Prostate gland (tissue), 2 donors: ENCODE data around the gene FBLIM1. TPM values are rescaled to one million over a fixed set of nuclear protein-coding genes. Genes with fewer than 3 reads are reported as not detected.
"Not testable (repeated sequence)": the region's sequence is repeated elsewhere in the genome, so short reads cannot be mapped to it uniquely, and the experiment has no call there.

Experiments used
- DNase-seq: peaks from one replicate; pipeline ENCODE4 v3.0.0-alpha.2; 2019; ENCODE audit warnings: low spot score
- H3K27ac ChIP-seq, 2 donors: fragments of 200-600 bp; sonication (generic); 2 replicates each; pipeline ENCODE4 v1.5.1; 2017 to 2019
- H3K27me3 ChIP-seq: fragments of 200-600 bp; sonication (generic); replicated peaks from 2 replicates; pipeline ENCODE4 v1.5.1; 2019; ENCODE audit not compliant: insufficient read depth
- H3K36me3 ChIP-seq, 2 donors: fragments of 200-600 bp; sonication (generic); 1 replicate in 1 of 2; 2 replicates in 1 of 2; pipeline versions ENCODE4 v1.5.1 to v1.8.1; 2017 to 2019
- H3K4me1 ChIP-seq: fragments of 200-600 bp; sonication (generic); replicated peaks from 2 replicates; pipeline ENCODE4 v1.5.1; 2019
- H3K4me3 ChIP-seq, 2 donors: fragments of 200-600 bp; sonication (generic); 2 replicates each; pipeline ENCODE4 v1.5.1; 2017 to 2019
- H3K9me3 ChIP-seq: fragments of 200-600 bp; sonication (generic); 2 replicates; pipeline ENCODE4 v1.5.1; 2017
- CTCF ChIP-seq, 4 experiments: fragments of 200-600 bp in 2 of 4; fragments of 450-650 bp in 2 of 4; sonication (generic) in 2 of 4; IDR thresholded peaks; 1 replicate in 3 of 4; 2 replicates in 1 of 4; pipeline ENCODE4 v1.5.1; 2016 to 2019; ENCODE audit warnings: antibody characterized with exemption in 4 of 4, mild to moderate bottlenecking in 2 of 4, moderate library complexity in 2 of 4
- POLR2A ChIP-seq: fragments of 450-650 bp; IDR thresholded peaks from one replicate; pipeline ENCODE4 v1.6.1; 2016; ENCODE audit warnings: antibody characterized with exemption, mild to moderate bottlenecking
- POLR2AphosphoS5 ChIP-seq: sonication (generic); formaldehyde crosslinking; IDR thresholded peaks from one replicate; pipeline ENCODE4 v1.6.1; 2017; ENCODE audit warnings: antibody characterized with exemption
- WGBS: methylation state at CpG from one replicate; pipeline ENCODE4 v1.1.5; 2018; 5-methylcytosine and 5-hydroxymethylcytosine counted together
- intact Hi-C: fragments of 100-400 bp; cut with DNase I; formaldehyde crosslinking; loops from one replicate; pipeline ENCODE4 v1.14.2; 2022
- total RNA-seq, 2 donors: library from RNA; depleted of rRNA; stranded (reverse); fragments of >200 nt; gene quantifications; one replicate each; pipeline ENCODE4 v1.1.0, GENCODE V29; 2016

Gene FBLIM1
- total RNA-seq, 2 donors from 2014 or later: 33.1 to 111 TPM

GRCh38 chr1:15807121-15807520, 48.5 kb downstream of the FBLIM1 start:
- TF ChIP-seq POLR2A: no peak
- no peak for TF ChIP-seq POLR2AphosphoS5
- no peak for TF ChIP-seq CTCF (IDR thresholded peaks at IDR 0.05)
- intact Hi-C loops: no loop called here
- Histone ChIP-seq H3K36me3 (no peaks in the 10 kb centered on the region), H3K27ac (no peak overlapping the region), H3K4me1 (no peaks in the 10 kb centered on the region), H3K4me3 (no peak overlapping the region), H3K27me3 (no peaks in the 10 kb centered on the region), H3K9me3 (no peaks in the 10 kb centered on the region)
- DNase-seq: no peak
- WGBS: 93% methylated on average over 10 of the region's 10 CpGs

- H3K27me3 ChIP-seq, H3K36me3 ChIP-seq, H3K27ac ChIP-seq, H3K4me1 ChIP-seq, H3K9me3 ChIP-seq, intact Hi-C loops, H3K4me3 ChIP-seq, DNase-seq: not testable (repeated sequence)
- 94% methylated on average over 11 of the region's 11 CpGs for WGBS
These were observed 49.0 kb downstream of the FBLIM1 start, which contains the start of gene UQCRHL for GRCh38 chr1:15807549-15807948. Gene UQCRHL (minus strand): TSS chr1:15807649. CDS start chr1:15807649, 0 bp downstream.

GRCh38 chr1:15808955-15809354, 50.4 kb downstream of the FBLIM1 start:
- TF ChIP-seq POLR2A (no peak), POLR2AphosphoS5 (no peak), CTCF (IDR thresholded peaks at IDR 0.05) (no peak)
- Histone ChIP-seq H3K27me3 (no peaks in the 10 kb centered on the region), H3K9me3 (no peaks in the 10 kb centered on the region), H3K27ac (no peak overlapping the region), H3K4me3 (no peak overlapping the region), H3K36me3 (no peaks in the 10 kb centered on the region), H3K4me1 (no peaks in the 10 kb centered on the region)
- intact Hi-C loops: no loop called here
- WGBS: 40% methylated on average over 1 of the region's 1 CpG
- no peak for DNase-seq

- Histone ChIP-seq H3K36me3 (no peaks in the 10 kb centered on the region), H3K9me3 (no peaks in the 10 kb centered on the region), H3K4me1 (no peaks in the 10 kb centered on the region), H3K4me3 (no peak overlapping the region), H3K27me3 (no peaks in the 10 kb centered on the region), H3K27ac (no peak overlapping the region)
- DNase-seq: no peak
- TF ChIP-seq POLR2AphosphoS5: no peak
- TF ChIP-seq CTCF (IDR thresholded peaks at IDR 0.05): no peak
- TF ChIP-seq POLR2A: no peak
- 53% methylated on average over 1 of the region's 1 CpG for WGBS
- intact Hi-C loops: loop anchor here (5.0 kb wide), 1 partner anchor 237 kb away; no protein-coding TSS in a partner anchor
These were observed 51.5 kb downstream of the FBLIM1 start for GRCh38 chr1:15810073-15810472.

GRCh38 chr1:15816674-15817073, 58.1 kb downstream of the FBLIM1 start:
- Histone ChIP-seq H3K36me3 (no peaks in the 10 kb centered on the region), H3K27ac (no peak overlapping the region), H3K27me3 (no peaks in the 10 kb centered on the region), H3K4me1 (no peaks in the 10 kb centered on the region), H3K9me3 (no peaks in the 10 kb centered on the region), H3K4me3 (no peak overlapping the region)
- 66% methylated on average over 5 of the region's 5 CpGs for WGBS
- DNase-seq: no peak
- TF ChIP-seq POLR2AphosphoS5 (no peak), CTCF (IDR thresholded peaks at IDR 0.05) (no peak), POLR2A (no peak)
- intact Hi-C loops: loop anchor here (5.0 kb wide), 1 partner anchor 176 kb away; no protein-coding TSS in a partner anchor
